ENCODE measurements around the gene RAVER1. TPM values are rescaled to one million over a fixed set of nuclear protein-coding genes. Genes with fewer than 3 reads are reported as not detected.

Gene RAVER1
- total and polyA plus RNA-seq, 2 donors (not counting 3 experiments of a cell fraction or from before 2014, with no cell fraction given): 5.2 to 47.6 TPM

DNA sequence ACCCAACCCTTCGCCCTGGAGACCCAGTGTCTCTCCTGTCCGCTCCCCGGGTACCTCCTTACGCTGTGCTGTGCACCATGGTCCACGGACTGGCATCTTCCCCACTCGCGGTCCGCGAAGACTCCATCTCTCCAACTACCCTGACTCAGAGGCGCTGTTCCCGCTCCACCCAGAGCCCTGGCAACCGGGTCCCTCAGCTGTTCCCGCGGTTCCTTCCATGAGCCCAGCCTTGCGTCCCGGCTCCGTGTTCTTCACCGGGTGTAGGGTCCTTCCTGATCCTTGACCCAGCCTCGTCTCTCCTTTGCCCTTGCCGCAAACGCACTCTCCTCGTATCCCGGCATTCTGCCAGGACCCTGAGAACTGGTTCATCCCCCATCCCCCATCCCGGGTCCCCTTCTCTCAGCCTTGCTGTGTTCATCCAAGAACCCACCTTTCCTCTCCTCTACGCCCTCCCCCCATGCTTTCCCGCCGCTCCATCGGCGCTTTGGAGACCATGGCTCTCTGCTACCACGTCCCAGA is 42.9 kb downstream of the RAVER1 start:
- intact Hi-C loops (cut with micrococcal nuclease): loop anchor here (2.0 kb wide), 1 partner anchor 44 kb away; no protein-coding TSS in a partner anchor
- H3K79me2 ChIP-seq (ENCODE audit: control insufficient read depth, insufficient read depth, low read length): no peaks in the 10 kb centered on the region
- DNase-seq (ENCODE audit: low read depth, low spot score) (no peak), FAIRE-seq (no peak)
- peaks cover 47 to 62% of the 10 kb centered on the region in 2 experiments for H3K27me3 ChIP-seq (ENCODE audit: control insufficient read depth in 2 of 2, insufficient read depth in 2 of 2, low read length in 2 of 2)
- H3K4me1 ChIP-seq (ENCODE audit: control insufficient read depth, extremely low read depth, insufficient read depth, low read length): peaks cover 29% of the 10 kb centered on the region
- no TSS peak for BruUV-seq (replicated peaks)
- H2AFZ ChIP-seq (ENCODE audit: low read depth, low read length): no peak overlapping the region
- ChIA-PET CTCF (interaction anchor here (0.7 to 2.4 kb wide), 6 partner anchors 11 to 126 kb away, joined by 3 to 29 read pairs (median 8); partner anchors contain the start of gene ICAM1), POLR2A (interaction anchor here (0.7 to 2.2 kb wide), 2 partner anchors 12 to 19 kb away, joined by 6 to 15 read pairs; partner anchors contain the start of gene ICAM1)
- no peaks in the 10 kb centered on the region for H3K9me3 ChIP-seq (replicated peaks; ENCODE audit: control insufficient read depth, insufficient read depth, low read length)
- no peaks in the 10 kb centered on the region for H3K9me1 ChIP-seq (replicated peaks; ENCODE audit: control insufficient read depth, extremely low read depth, insufficient read depth, low read length)
- dilution Hi-C loops (cut with MboI; ENCODE audit: extremely low pct_ligation_motif_present, low sequenced_read_pairs): no loop called here
- H3K4me2 ChIP-seq (ENCODE audit: insufficient read depth, low read length): peak overlapping the region; percentile 43
- TF ChIP-seq EZH2 (IDR thresholded peaks at IDR 0.05; ENCODE audit: borderline replicate concordance, low read depth, low read length, severe bottlenecking) (no peak), GATA2 (IDR thresholded peaks at IDR 0.05; ENCODE audit: insufficient read depth, insufficient read length, low read depth, low read length) (no peak), MYC (IDR thresholded peaks at IDR 0.05; ENCODE audit: low read depth, low read length) (no peak), POLR2A (IDR thresholded peaks at IDR 0.05; ENCODE audit: low read depth, low read length) (no peak), POLR2AphosphoS5 (IDR thresholded peaks at IDR 0.05; ENCODE audit: insufficient read depth, low read depth, low read length) (no peak), JUN (IDR thresholded peaks at IDR 0.05; ENCODE audit: borderline replicate concordance, insufficient read depth, insufficient read length, low read depth) (no peak), FOS (IDR thresholded peaks at IDR 0.05; ENCODE audit: borderline replicate concordance, insufficient read depth, low read length) (no peak)
- TF ChIP-seq, protein P1, sequence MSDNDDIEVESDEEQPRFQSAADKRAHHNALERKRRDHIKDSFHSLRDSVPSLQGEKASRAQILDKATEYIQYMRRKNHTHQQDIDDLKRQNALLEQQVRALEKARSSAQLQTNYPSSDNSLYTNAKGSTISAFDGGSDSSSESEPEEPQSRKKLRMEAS (IDR thresholded peaks at IDR 0.05; ENCODE audit: insufficient read depth, insufficient read length): no peak
- TF ChIP-seq, protein P2, sequence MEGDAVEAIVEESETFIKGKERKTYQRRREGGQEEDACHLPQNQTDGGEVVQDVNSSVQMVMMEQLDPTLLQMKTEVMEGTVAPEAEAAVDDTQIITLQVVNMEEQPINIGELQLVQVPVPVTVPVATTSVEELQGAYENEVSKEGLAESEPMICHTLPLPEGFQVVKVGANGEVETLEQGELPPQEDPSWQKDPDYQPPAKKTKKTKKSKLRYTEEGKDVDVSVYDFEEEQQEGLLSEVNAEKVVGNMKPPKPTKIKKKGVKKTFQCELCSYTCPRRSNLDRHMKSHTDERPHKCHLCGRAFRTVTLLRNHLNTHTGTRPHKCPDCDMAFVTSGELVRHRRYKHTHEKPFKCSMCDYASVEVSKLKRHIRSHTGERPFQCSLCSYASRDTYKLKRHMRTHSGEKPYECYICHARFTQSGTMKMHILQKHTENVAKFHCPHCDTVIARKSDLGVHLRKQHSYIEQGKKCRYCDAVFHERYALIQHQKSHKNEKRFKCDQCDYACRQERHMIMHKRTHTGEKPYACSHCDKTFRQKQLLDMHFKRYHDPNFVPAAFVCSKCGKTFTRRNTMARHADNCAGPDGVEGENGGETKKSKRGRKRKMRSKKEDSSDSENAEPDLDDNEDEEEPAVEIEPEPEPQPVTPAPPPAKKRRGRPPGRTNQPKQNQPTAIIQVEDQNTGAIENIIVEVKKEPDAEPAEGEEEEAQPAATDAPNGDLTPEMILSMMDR (IDR thresholded peaks at IDR 0.05; ENCODE audit: extremely low read depth in 1 of 2, insufficient read depth in 1 of 2, low read depth in 1 of 2, low read length in 2 of 2): no peak
- H4K20me1 ChIP-seq (replicated peaks; ENCODE audit: control insufficient read depth, extremely low read depth, insufficient read depth, low read length): no peaks in the 10 kb centered on the region
- no peak overlapping the region for H3K9ac ChIP-seq (replicated peaks; ENCODE audit: extremely low read depth, insufficient read depth, low read length)
- H3K4me3 ChIP-seq (replicated peaks in 1 of 3; ENCODE audit: insufficient read depth in 1 of 3, low read depth in 1 of 3, low read length in 3 of 3): no peak overlapping the region
- H3K27ac ChIP-seq (ENCODE audit: insufficient read depth, low read depth, low read length): no peak overlapping the region
- no peaks in the 10 kb centered on the region for H3K36me3 ChIP-seq (ENCODE audit: control insufficient read depth in 2 of 2, extremely low read depth in 1 of 2, insufficient read depth in 2 of 2, low read length in 2 of 2)

Data from endothelial cell of umbilical vein (primary cell).